ENCODE measurements around the gene KIAA0930.

KIAA0930 gene

GRCh38 chr22:45212992-45213751 is 27.5 kb downstream of the KIAA0930 start:
- DNase-seq, result peak; percentile 51 to 70

- no peak for DNase-seq
Measured at GRCh38 chr22:45212306-45212709, 28.4 kb downstream of the KIAA0930 start.

- DNase-seq, result no peak
Measured at GRCh38 chr22:45211848-45212247, 28.8 kb downstream of the KIAA0930 start.

GRCh38 chr22:45211435-45211834 is 29.3 kb downstream of the KIAA0930 start:
- DNase-seq, result no peak

GRCh38 chr22:45210991-45211390 is 29.7 kb downstream of the KIAA0930 start:
- no peak for DNase-seq

GRCh38 chr22:45210577-45210976 is 30.1 kb downstream of the KIAA0930 start:
- no peak for DNase-seq

GRCh38 chr22:45210174-45210573 is 30.5 kb downstream of the KIAA0930 start:
- no peak for DNase-seq

GRCh38 chr22:45208993-45209838 is 31.5 kb downstream of the KIAA0930 start:
- DNase-seq, result no peak

GRCh38 chr22:45208696-45208992 is 32.0 kb downstream of the KIAA0930 start:
- no peak for DNase-seq

GRCh38 chr22:45207981-45208664 is 32.6 kb downstream of the KIAA0930 start:
- no peak for DNase-seq

GRCh38 chr22:45207533-45207932 is 33.2 kb downstream of the KIAA0930 start:
- no peak for DNase-seq

GRCh38 chr22:45206233-45206632 is 34.5 kb downstream of the KIAA0930 start:
- no peak for DNase-seq

GRCh38 chr22:45205276-45205925 is 35.3 kb downstream of the KIAA0930 start:
- DNase-seq, result no peak

- DNase-seq, result no peak
Measured at GRCh38 chr22:45204819-45205218, 35.9 kb downstream of the KIAA0930 start.

GRCh38 chr22:45204241-45204640 is 36.5 kb downstream of the KIAA0930 start:
- no peak for DNase-seq

GRCh38 chr22:45203150-45203951 is 37.3 kb downstream of the KIAA0930 start:
- DNase-seq, result no peak

- DNase-seq, result no peak
Measured at GRCh38 chr22:45202333-45203149, 38.2 kb downstream of the KIAA0930 start.

GRCh38 chr22:45201678-45202332 is 38.9 kb downstream of the KIAA0930 start:
- DNase-seq, result no peak

GRCh38 chr22:45200860-45201511 is 39.7 kb downstream of the KIAA0930 start:
- DNase-seq, result no peak

- no peak for DNase-seq
Measured at GRCh38 chr22:45200230-45200629, 40.5 kb downstream of the KIAA0930 start.

Measured in Kasumi-1 (cell line).